Hepatocyte (in vitro differentiated cells): Measurements from ENCODE around the gene UPP1. TPM values are rescaled to one million over a fixed set of nuclear protein-coding genes. Genes with fewer than 3 reads are reported as not detected.

Experiments
- DNase-seq: peaks from one replicate; pipeline ENCODE4 v3.0.0-alpha.2; 2016; ENCODE audit warnings: low spot score
- H2AFZ ChIP-seq: fragments of 200-600 bp; sonication (generic); 2 replicates; pipeline ENCODE4 v1.6.0; 2016; ENCODE audit warnings: antibody characterized with exemption, mild to moderate bottlenecking
- H3K27ac ChIP-seq: fragments of 200-600 bp; sonication (generic); 2 replicates; pipeline ENCODE4 v1.5.1; 2016; ENCODE audit warnings: mild to moderate bottlenecking
- H3K27me3 ChIP-seq: fragments of 200-600 bp; sonication (generic); 2 replicates; pipeline ENCODE4 v1.6.1; 2016
- H3K36me3 ChIP-seq: fragments of 200-600 bp; sonication (generic); replicated peaks from 2 replicates; pipeline ENCODE4 v1.5.1; 2016; ENCODE audit warnings: low read depth; ENCODE audit not compliant: insufficient read depth
- H3K4me1 ChIP-seq: fragments of 200-600 bp; sonication (generic); 2 replicates; pipeline ENCODE4 v1.5.1; 2016; ENCODE audit warnings: mild to moderate bottlenecking, moderate library complexity; ENCODE audit not compliant: insufficient read depth
- H3K4me2 ChIP-seq: fragments of 200-600 bp; sonication (generic); 2 replicates; pipeline ENCODE4 v1.6.0; 2016
- H3K4me3 ChIP-seq: fragments of 200-600 bp; sonication (generic); 2 replicates; pipeline ENCODE4 v1.5.1; 2016; ENCODE audit warnings: mild to moderate bottlenecking
- H3K79me2 ChIP-seq: fragments of 200-600 bp; sonication (generic); 2 replicates; pipeline ENCODE4 v1.6.0; 2017; ENCODE audit warnings: mild to moderate bottlenecking
- H3K9me2 ChIP-seq: fragments of 200-600 bp; sonication (generic); replicated peaks from 2 replicates; pipeline ENCODE4 v1.6.0; 2017; ENCODE audit warnings: mild to moderate bottlenecking; ENCODE audit not compliant: insufficient read depth
- H3K9me3 ChIP-seq: fragments of 200-600 bp; sonication (generic); 2 replicates; pipeline ENCODE4 v1.5.1; 2016; ENCODE audit warnings: low read depth, mild to moderate bottlenecking
- H4K20me1 ChIP-seq: fragments of 200-600 bp; sonication (generic); 2 replicates; pipeline ENCODE4 v1.6.0; 2016; ENCODE audit warnings: mild to moderate bottlenecking; ENCODE audit not compliant: insufficient read depth, poor library complexity, severe bottlenecking
- EZH2 ChIP-seq: fragments of 200-600 bp; sonication (generic); IDR thresholded peaks from 2 replicates; pipeline ENCODE4 v1.6.1; 2016; ENCODE audit warnings: antibody characterized with exemption, mild to moderate bottlenecking, borderline replicate concordance
- EZH2phosphoT487 ChIP-seq: fragments of 200-600 bp; sonication (generic); IDR thresholded peaks from one replicate; pipeline ENCODE4 v1.6.1; 2018; ENCODE audit warnings: antibody characterized with exemption, mild to moderate bottlenecking, low read depth, moderate library complexity; ENCODE audit not compliant: unreplicated experiment, severe bottlenecking
- WGBS: methylation state at CpG from one replicate; pipeline ENCODE4 v1.1.6; 2016; ENCODE audit warnings: low lambda C conversion rate; ENCODE audit errors: missing lambda C conversion rate; 5-methylcytosine and 5-hydroxymethylcytosine counted together
- polyA plus RNA-seq: library from polyadenylated mRNA; unstranded; fragments of >200 nt; fragmentation: Nextera tagmentation; extraction: Ambion mirVana; gene quantifications from 2 replicates; pipeline ENCODE4 v1.2.1, GENCODE V29; 2016
- total RNA-seq: library from RNA; depleted of rRNA; stranded (reverse); fragments of >200 nt; gene quantifications from 2 replicates; pipeline ENCODE4 v1.2.3, GENCODE V29; 2014
- TF ChIP-seq, protein P1 (sequence below): fragments of 200-600 bp; sonication (generic); IDR thresholded peaks from 2 replicates; pipeline ENCODE4 v1.5.1; 2016; ENCODE audit warnings: antibody characterized with exemption, mild to moderate bottlenecking; ENCODE audit not compliant: poor library complexity

UPP1 gene
- total RNA-seq, result 12.7 and 14.6 TPM in 2 replicates
- polyA plus RNA-seq, result 38.7 and 50.2 TPM in 2 replicates

DNA sequence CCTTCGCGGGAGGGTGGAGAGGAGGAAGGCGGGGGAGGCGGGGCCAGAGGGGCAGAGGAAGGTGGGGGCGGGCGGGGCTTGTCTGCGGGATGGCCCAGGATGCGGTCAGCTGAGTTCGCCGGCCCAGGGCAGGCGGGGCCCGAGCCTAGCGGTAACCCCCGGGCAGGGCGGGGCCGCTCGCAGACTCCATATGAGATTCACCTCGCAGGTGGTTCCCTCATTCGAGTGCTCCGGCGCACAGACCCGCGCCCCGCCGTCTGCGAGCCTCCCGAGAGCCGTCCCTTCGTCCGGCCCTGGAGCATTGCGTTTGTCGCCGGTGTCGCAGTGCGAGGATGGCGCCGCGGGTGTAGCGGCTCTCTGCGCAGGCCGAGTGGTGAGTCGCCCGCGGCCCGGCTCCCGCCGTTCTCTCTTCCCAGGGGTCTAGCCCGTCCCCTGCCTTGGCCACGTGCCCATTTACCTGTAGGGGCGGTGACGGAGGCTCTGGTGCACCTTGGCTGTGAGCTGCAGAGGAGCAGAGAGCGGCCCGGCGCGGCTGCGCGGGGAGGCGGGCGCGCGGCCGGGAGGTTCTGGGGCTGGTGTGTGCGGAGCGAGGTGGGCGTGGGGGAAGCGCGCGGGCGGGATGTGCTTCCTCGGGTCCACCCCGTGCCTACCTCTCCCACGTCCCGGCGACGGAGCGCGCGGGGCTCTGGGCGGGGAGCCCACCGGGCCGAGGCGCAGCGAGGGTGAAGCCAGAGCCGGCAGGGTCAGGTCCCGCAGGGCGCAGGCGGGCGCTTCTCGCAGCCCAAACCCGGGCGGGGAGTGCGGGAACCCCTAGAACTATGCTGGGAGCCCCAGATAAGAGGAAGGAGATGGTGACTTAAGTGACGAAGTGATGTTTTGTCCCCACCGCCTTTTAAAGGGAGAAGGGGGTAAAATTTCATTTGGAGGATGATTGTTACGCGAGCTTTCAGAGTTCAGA lies at the start of gene UPP1:
TSS of gene UPP1 (plus strand) at position 220 of the 958 bp plus-strand sequence. CDS start 5,519 bp downstream, outside the sequence.
- Histone ChIP-seq H3K4me3 (peak within 1 kb of the TSS; percentile 90), H4K20me1 (no peaks in the 10 kb centered on the region), H2AFZ (peak within 1 kb of the TSS; percentile 87), H3K9me2 (no peaks in the 10 kb centered on the region), H3K9me3 (no peaks in the 10 kb centered on the region), H3K4me2 (peak within 1 kb of the TSS; percentile 94), H3K4me1 (peaks cover 14% of the 10 kb centered on the region), H3K36me3 (no peaks in the 10 kb centered on the region), H3K79me2 (no peaks in the 10 kb centered on the region), H3K27me3 (no peaks in the 10 kb centered on the region), H3K27ac (peak within 1 kb of the TSS; percentile 97)
- under 1% methylated on average over 61 of the region's 96 CpGs for WGBS
- DNase-seq, result peak; percentile 85
- no peak for TF ChIP-seq EZH2phosphoT487
- TF ChIP-seq, protein P1, sequence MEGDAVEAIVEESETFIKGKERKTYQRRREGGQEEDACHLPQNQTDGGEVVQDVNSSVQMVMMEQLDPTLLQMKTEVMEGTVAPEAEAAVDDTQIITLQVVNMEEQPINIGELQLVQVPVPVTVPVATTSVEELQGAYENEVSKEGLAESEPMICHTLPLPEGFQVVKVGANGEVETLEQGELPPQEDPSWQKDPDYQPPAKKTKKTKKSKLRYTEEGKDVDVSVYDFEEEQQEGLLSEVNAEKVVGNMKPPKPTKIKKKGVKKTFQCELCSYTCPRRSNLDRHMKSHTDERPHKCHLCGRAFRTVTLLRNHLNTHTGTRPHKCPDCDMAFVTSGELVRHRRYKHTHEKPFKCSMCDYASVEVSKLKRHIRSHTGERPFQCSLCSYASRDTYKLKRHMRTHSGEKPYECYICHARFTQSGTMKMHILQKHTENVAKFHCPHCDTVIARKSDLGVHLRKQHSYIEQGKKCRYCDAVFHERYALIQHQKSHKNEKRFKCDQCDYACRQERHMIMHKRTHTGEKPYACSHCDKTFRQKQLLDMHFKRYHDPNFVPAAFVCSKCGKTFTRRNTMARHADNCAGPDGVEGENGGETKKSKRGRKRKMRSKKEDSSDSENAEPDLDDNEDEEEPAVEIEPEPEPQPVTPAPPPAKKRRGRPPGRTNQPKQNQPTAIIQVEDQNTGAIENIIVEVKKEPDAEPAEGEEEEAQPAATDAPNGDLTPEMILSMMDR, result no peak
- TF ChIP-seq EZH2, result no peak

DNA sequence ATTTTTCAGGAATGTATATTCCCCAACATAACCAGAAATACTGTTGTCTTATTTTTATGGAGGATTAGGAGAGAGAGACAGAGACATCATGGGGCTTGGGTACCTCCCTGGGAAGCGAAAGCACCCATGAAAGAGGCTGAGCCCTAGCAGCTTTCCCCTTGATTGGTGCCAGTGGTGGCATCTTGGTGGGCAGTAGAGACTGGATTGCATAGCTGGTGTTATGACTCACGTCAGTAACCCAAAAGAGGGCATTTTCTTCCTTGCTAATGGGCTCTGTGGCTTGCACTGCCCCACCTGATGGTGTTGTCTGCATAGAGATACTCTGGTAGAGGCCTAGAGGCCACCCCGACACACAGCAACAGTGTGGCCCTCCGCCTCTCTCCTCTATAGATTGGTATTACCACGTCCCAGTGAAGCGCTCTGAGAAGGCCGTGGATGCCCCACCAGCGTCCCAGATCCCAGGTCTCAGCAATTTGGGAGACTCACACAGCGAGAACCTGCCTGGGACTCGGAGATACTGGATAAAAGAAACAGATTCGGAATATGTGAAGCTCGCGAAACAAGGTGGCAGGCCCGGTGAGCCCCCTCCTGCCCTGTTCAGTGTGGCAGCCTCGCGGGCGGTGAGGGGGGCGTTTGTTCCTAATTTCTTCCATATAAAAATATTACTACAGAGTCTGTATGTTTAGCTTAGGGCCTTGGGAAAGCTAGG lies 48.0 kb upstream of the UPP1 start:
- no peaks in the 10 kb centered on the region for H3K9me2 ChIP-seq
- H3K4me1 ChIP-seq, result peaks cover 2% of the 10 kb centered on the region
- H3K27ac ChIP-seq, result no peak overlapping the region
- WGBS, result 86% methylated on average over 18 of the region's 18 CpGs
- no peak overlapping the region for H3K4me3 ChIP-seq
- TF ChIP-seq EZH2, result no peak
- TF ChIP-seq, protein P1, result no peak
- no peak for TF ChIP-seq EZH2phosphoT487
- no peaks in the 10 kb centered on the region for H3K36me3 ChIP-seq
- H4K20me1 ChIP-seq, result no peaks in the 10 kb centered on the region
- no peaks in the 10 kb centered on the region for H3K79me2 ChIP-seq
- no peak overlapping the region for H3K4me2 ChIP-seq
- H3K9me3 ChIP-seq, result no peaks in the 10 kb centered on the region
- DNase-seq, result no peak
- no peak overlapping the region for H2AFZ ChIP-seq
- H3K27me3 ChIP-seq, result peaks cover 27% of the 10 kb centered on the region

DNA sequence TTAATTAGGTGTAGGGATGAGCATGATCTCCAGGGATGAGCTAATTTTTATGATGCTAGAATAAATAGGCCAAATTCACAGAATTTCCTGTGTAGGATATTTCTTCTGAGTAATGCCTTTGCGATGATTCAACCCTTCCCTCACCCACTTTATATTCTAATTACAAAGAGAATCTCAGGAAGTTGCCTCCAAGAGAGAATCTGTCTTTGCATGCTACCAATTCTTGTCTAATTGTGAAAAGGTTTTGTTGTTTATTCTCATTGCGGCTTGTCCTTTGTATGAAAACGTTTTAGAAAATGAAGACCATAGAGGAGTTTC lies 47.5 kb upstream of the UPP1 start:
- Histone ChIP-seq H3K36me3 (no peaks in the 10 kb centered on the region), H3K9me2 (no peaks in the 10 kb centered on the region), H3K4me3 (no peak overlapping the region), H3K27ac (no peak overlapping the region), H3K9me3 (no peaks in the 10 kb centered on the region), H3K4me1 (no peaks in the 10 kb centered on the region), H3K4me2 (no peak overlapping the region), H2AFZ (no peak overlapping the region), H3K27me3 (peaks cover 22% of the 10 kb centered on the region), H4K20me1 (no peaks in the 10 kb centered on the region), H3K79me2 (no peaks in the 10 kb centered on the region)
- no peak for DNase-seq
- WGBS, result 82% methylated on average over 3 of the region's 3 CpGs
- TF ChIP-seq, protein P1, result no peak
- TF ChIP-seq EZH2 (no peak), EZH2phosphoT487 (no peak)
